Measurements from ENCODE around the gene AKAP3. TPM values are rescaled to one million over a fixed set of nuclear protein-coding genes. Genes with fewer than 3 reads are reported as not detected.

The AKAP3 gene
- total and polyA plus RNA-seq, 10 of the 15 experiments (the other 5 are each of a cell fraction or from before 2014, with no cell fraction given) = 0.40 to 2.4 (median 1.3) TPM

DNA sequence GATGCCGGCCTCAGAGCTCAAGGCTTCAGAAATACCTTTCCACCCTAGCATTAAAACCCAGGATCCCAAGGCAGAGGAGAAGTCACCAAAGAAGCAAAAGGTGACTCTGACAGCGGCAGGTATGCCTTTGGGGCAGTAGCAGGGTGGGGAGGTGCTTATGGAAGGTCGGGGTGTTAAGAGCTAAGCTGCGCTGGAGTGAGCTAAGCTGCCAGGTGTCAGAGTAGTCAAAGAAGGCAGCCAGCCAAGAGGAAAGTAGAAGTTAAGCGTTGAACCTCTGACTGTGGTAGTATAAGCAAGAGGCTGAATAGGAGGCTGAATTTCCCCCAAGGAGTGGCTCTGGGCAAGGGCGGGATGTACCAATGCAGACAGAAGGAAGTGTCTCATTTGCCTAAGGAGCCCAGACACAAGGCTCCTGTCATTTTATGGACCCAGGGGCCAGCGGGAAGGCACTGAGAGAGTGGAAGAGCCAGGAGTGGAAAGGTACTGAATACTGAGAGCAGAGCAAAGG, 57.6 kb downstream of the AKAP3 start:
- Histone ChIP-seq H3K36me3 (ENCODE audit: control insufficient read depth in 2 of 2, insufficient read depth in 2 of 2, low read length in 1 of 2) (no peaks in the 10 kb centered on the region), H3K4me3 (no peak overlapping the region), H3K27ac (ENCODE audit: control insufficient read depth, insufficient read depth) (no peak overlapping the region), H3K4me2 (ENCODE audit: control insufficient read depth, insufficient read depth) (no peak overlapping the region), H3K4me1 (ENCODE audit: control insufficient read depth, insufficient read depth, low read length) (no peaks in the 10 kb centered on the region), H2AFZ (ENCODE audit: control insufficient read depth, low read depth, low read length) (no peak overlapping the region), H4K20me1 (ENCODE audit: control insufficient read depth, insufficient read depth) (no peaks in the 10 kb centered on the region), H3K9ac (ENCODE audit: control insufficient read depth, insufficient read depth, low read length) (no peak overlapping the region), H3K9me3 (replicated peaks; ENCODE audit: control insufficient read depth, insufficient read depth, low read length) (no peaks in the 10 kb centered on the region), H3K79me2 (ENCODE audit: control insufficient read depth, insufficient read depth, low read length) (no peaks in the 10 kb centered on the region), H3K27me3 (replicated peaks in 1 of 2; ENCODE audit: control insufficient read depth in 2 of 2, insufficient read depth in 2 of 2, low read length in 1 of 2) (no peaks in the 10 kb centered on the region)
- ChIA-PET CTCF (interaction anchor here (4.6 kb wide), 1 partner anchor 13 kb away, joined by 30 read pairs; no protein-coding TSS in a partner anchor), POLR2A (no interaction called here), SMC1A (ENCODE audit: uncharacterized antibody, unreplicated experiment) (interaction anchor here (1.2 to 1.5 kb wide), 2 partner anchors 12 to 63 kb away, joined by 3 to 4 read pairs; no protein-coding TSS in a partner anchor), RAD21 (ENCODE audit: unreplicated experiment) (no interaction called here)
- FAIRE-seq (no peak), ATAC-seq (no peak), DNase-seq (ENCODE audit: low read depth, low spot score) (no peak)
- WGBS (ENCODE audit: insufficient coverage, insufficient replicate concordance, low lambda C conversion rate, missing lambda C conversion rate) = 56% methylated on average over 7 of the region's 7 CpGs
- intact Hi-C loops (cut with micrococcal nuclease; ENCODE audit: unreplicated experiment) = no loop called here
- TF ChIP-seq CBFB (IDR thresholded peaks at IDR 0.05; ENCODE audit: low read depth) (no peak), BHLHE40 (IDR thresholded peaks at IDR 0.05; ENCODE audit: borderline replicate concordance in 1 of 2, low read depth in 2 of 2, low read length in 1 of 2) (no peak), HSF1 (IDR thresholded peaks at IDR 0.05; ENCODE audit: low read depth, low read length) (no peak), MEF2A (IDR thresholded peaks at IDR 0.05; ENCODE audit: insufficient read depth, low read depth, low read length) (no peak), SMAD1 (IDR thresholded peaks at IDR 0.05; ENCODE audit: low read depth, partially characterized antibody) (no peak), TBL1XR1 (IDR thresholded peaks at IDR 0.05; ENCODE audit: low read depth, low read length) (no peak)
- in situ Hi-C loops (cut with MboI) = no loop called here
- no TSS peak for BruUV-seq (replicated peaks)
